ENCODE data around the gene ICE2.
"Not testable (repeated sequence)": the region's sequence is repeated elsewhere in the genome, so short reads cannot be mapped to it uniquely, and the experiment has no call there.

ICE2 gene

DNA sequence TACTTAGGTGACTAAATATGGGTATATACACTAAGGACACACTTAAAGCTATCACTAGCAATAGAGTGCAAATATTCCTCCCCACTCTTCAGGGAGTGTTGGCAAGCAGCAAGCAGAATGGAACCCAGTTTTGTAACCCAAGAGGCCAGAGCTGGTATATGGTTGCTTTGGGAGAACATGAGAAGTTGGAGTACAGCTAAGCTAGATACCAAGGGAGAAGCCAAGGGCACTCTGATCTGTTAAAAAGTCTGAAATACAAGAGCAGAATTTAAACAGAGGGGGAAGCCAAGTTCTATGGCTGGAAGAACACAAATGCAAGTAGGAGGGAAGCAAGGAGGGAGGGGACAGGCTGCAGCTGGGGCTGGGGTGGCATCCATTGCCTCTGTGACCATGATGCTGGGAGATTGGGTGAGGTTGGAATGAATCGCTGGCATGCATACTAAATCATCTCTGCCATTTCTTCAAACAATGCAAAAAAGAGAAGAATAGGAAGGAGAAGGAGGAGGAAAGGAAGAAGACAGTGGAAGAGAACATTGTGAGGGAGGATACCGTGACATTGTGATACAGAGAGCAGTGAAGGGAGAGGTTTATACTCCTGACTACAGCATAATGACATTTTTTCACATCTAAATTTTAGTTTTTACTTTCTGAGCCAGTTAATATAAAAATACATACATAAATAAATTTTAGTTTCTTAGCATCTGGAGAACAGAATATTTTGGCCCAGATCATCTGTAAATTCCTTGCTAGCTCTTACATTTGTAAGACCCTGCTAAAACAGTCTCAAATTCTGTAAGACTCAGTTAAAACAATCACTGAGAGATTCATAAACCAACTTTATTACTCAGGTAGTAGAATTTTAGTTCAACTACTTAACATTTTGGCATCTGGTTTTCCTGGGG lies 72.2 kb downstream of the ICE2 start:
- Histone ChIP-seq H3K9ac (ENCODE audit: insufficient read length, low read depth) (no peak overlapping the region), H3K9me3 (ENCODE audit: insufficient read depth, low read length) (no peaks in the 10 kb centered on the region), H3K4me1 (ENCODE audit: insufficient read depth, insufficient read length) (no peaks in the 10 kb centered on the region), H3K27me3 (ENCODE audit: insufficient read depth, insufficient read length) (no peaks in the 10 kb centered on the region), H3K36me3 (ENCODE audit: insufficient read depth, insufficient read length, low read length) (no peaks in the 10 kb centered on the region), H3K4me3 (ENCODE audit: insufficient read length, low read depth) (no peak overlapping the region)
- no peak for DNase-seq (ENCODE audit: low read depth, low spot score)
- TF ChIP-seq ZNF274 (IDR thresholded peaks at IDR 0.05; ENCODE audit: low read depth, low read length) (no peak), SUZ12 (IDR thresholded peaks at IDR 0.05; ENCODE audit: extremely low read depth, insufficient read depth, insufficient read length) (no peak), YY1 (IDR thresholded peaks at IDR 0.05; ENCODE audit: insufficient read depth, insufficient read length) (no peak)

DNA sequence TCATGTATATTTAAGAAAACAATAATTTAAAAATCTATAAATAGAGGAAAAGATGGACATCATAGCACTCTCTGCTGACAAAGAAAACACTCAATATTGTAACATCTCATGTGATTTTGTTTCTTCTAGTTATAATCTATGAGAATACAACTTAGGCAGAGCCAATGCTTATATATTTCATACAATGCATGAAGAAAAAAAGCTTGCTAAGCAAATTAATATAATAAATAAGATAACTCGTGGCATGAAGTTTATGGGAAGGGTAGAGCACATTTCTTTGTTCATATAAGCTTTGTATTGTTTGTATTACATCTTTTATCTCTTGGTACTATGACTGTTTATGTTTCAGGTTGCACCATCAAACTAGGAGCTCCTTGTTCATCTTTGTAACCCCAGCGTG lies 73.5 kb downstream of the ICE2 start:
- no peak overlapping the region for H3K4me3 ChIP-seq (ENCODE audit: insufficient read length, low read depth)
- H3K4me1 ChIP-seq (ENCODE audit: insufficient read depth, insufficient read length), result peaks cover 1% of the 10 kb centered on the region
- no peak for TF ChIP-seq YY1 (IDR thresholded peaks at IDR 0.05; ENCODE audit: insufficient read depth, insufficient read length)
- TF ChIP-seq SUZ12 (IDR thresholded peaks at IDR 0.05; ENCODE audit: extremely low read depth, insufficient read depth, insufficient read length), result no peak
- no peak for TF ChIP-seq ZNF274 (IDR thresholded peaks at IDR 0.05; ENCODE audit: low read depth, low read length)
- H3K9ac ChIP-seq (ENCODE audit: insufficient read length, low read depth), result no peak overlapping the region
- H3K9me3 ChIP-seq (ENCODE audit: insufficient read depth, low read length), result no peaks in the 10 kb centered on the region
- H3K36me3 ChIP-seq (ENCODE audit: insufficient read depth, insufficient read length, low read length), result no peaks in the 10 kb centered on the region
- no peak for DNase-seq (ENCODE audit: low read depth, low spot score)
- no peaks in the 10 kb centered on the region for H3K27me3 ChIP-seq (ENCODE audit: insufficient read depth, insufficient read length)

DNA sequence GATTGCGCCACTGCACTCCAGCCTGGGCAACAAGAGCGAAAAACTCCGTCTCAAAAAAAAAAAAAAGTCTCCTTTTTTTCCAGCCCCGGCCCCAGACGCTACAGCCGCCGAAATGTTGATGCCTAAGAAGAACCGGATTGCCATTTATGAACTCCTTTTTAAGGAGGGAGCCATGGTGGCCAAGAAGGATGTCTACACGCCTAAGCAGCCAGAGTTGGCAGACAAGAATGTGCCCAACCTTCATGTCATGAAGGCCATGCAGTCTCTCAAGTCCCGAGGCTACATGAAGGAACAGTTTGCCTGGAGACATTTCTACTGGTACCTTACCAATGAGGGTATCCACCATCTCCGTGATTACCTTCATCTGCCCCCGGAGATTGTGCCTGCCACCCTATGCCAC lies 74.6 kb downstream of the ICE2 start:
- H3K4me3 ChIP-seq (ENCODE audit: insufficient read length, low read depth); H3K36me3 ChIP-seq (ENCODE audit: insufficient read depth, insufficient read length, low read length); H3K4me1 ChIP-seq (ENCODE audit: insufficient read depth, insufficient read length); DNase-seq (ENCODE audit: low read depth, low spot score); H3K9ac ChIP-seq (ENCODE audit: insufficient read length, low read depth); H3K27me3 ChIP-seq (ENCODE audit: insufficient read depth, insufficient read length); H3K9me3 ChIP-seq (ENCODE audit: insufficient read depth, low read length): not testable (repeated sequence)

DNA sequence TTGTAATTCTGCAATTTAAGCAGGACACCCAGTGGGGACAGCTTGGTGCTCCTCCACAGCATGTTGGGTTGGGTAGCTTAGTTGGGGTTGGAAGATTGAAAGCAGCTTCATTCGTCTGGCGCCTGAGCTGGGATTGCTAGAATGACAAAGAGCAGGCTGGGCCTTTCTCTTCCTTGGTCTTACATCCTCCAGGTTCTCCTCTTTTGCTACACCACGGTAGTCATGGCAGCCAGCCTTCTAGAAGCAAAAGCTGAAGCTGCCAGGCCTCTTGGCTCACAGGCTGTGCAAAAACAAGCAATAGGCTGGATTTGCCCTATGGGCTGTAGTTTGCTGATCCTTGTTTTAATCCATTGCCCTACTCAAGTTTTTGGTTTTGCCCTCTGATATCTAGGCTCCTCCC lies 78.0 kb downstream of the ICE2 start:
- no peak overlapping the region for H3K4me3 ChIP-seq (ENCODE audit: insufficient read length, low read depth)
- no peak for DNase-seq (ENCODE audit: low read depth, low spot score)
- H3K36me3 ChIP-seq (ENCODE audit: insufficient read depth, insufficient read length, low read length), result peaks cover 14% of the 10 kb centered on the region
- TF ChIP-seq YY1 (IDR thresholded peaks at IDR 0.05; ENCODE audit: insufficient read depth, insufficient read length) (no peak), ZNF274 (IDR thresholded peaks at IDR 0.05; ENCODE audit: low read depth, low read length) (no peak), SUZ12 (IDR thresholded peaks at IDR 0.05; ENCODE audit: extremely low read depth, insufficient read depth, insufficient read length) (no peak)
- H3K4me1 ChIP-seq (ENCODE audit: insufficient read depth, insufficient read length), result peaks cover 2% of the 10 kb centered on the region
- H3K9ac ChIP-seq (ENCODE audit: insufficient read length, low read depth), result no peak overlapping the region
- H3K27me3 ChIP-seq (ENCODE audit: insufficient read depth, insufficient read length), result no peaks in the 10 kb centered on the region
- H3K9me3 ChIP-seq (ENCODE audit: insufficient read depth, low read length), result no peaks in the 10 kb centered on the region

DNA sequence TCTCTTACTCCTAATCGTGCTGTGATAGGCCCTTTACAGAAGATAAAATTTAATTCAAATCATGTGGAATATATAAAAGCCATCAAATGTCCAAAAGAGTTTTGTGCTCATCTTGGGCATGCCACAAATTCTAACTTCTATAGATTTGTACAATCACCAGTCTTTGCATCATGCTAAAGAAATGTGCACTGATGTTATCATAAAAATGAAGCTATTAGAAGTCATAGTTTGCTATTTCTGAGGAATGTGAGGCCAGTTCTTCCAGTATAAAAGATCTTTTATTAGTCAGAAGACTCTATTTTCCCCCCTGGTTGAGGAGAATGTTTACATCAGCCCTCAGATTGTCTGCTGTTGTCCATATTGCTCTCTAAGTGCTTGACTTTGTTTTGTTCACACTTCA lies 79.0 kb downstream of the ICE2 start:
- H3K27me3 ChIP-seq (ENCODE audit: insufficient read depth, insufficient read length), result no peaks in the 10 kb centered on the region
- no peak for TF ChIP-seq ZNF274 (IDR thresholded peaks at IDR 0.05; ENCODE audit: low read depth, low read length)
- TF ChIP-seq YY1 (IDR thresholded peaks at IDR 0.05; ENCODE audit: insufficient read depth, insufficient read length), result no peak
- no peak for DNase-seq (ENCODE audit: low read depth, low spot score)
- H3K9ac ChIP-seq (ENCODE audit: insufficient read length, low read depth), result no peak overlapping the region
- no peak overlapping the region for H3K4me3 ChIP-seq (ENCODE audit: insufficient read length, low read depth)
- no peaks in the 10 kb centered on the region for H3K9me3 ChIP-seq (ENCODE audit: insufficient read depth, low read length)
- H3K4me1 ChIP-seq (ENCODE audit: insufficient read depth, insufficient read length), result peaks cover 2% of the 10 kb centered on the region
- peaks cover 25% of the 10 kb centered on the region for H3K36me3 ChIP-seq (ENCODE audit: insufficient read depth, insufficient read length, low read length)

DNA sequence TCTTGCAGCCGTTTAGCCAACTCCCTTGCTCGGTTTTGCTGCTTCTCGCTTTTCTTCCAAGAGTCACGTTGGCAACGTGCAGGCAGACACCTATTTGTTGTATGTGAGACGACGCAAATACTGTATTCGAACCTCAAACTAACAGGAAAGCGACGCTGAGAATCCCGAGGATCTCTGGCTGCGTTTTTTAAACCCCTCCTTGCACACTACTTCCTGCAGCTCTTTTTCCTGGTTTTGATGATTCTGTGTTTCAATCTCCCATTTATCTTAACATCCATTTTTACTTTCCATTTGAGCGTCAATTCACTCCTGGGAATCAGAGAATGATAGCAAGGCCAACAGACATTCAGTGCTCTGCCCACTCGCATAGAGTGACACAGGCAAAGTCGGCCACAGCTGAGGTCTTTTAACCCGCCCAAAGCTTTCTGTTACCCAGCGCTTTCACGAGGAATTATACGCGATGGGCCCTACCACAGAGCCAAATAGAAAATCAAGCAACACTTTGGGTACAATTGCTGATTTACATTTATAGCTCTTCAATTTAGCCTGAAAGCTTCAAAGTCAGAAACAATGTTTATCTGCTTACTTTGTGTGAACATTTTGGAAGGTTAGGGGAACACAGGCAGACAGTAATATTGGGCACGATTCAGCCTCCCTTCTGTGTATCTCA lies 79.6 kb downstream of the ICE2 start:
- H3K4me1 ChIP-seq (ENCODE audit: insufficient read depth, insufficient read length), result peaks cover 2% of the 10 kb centered on the region
- peak overlapping the region; percentile 87 for H3K9ac ChIP-seq (ENCODE audit: insufficient read length, low read depth)
- H3K4me3 ChIP-seq (ENCODE audit: insufficient read length, low read depth), result peak overlapping the region; percentile 38
- no peak for DNase-seq (ENCODE audit: low read depth, low spot score)
- TF ChIP-seq YY1 (IDR thresholded peaks at IDR 0.05; ENCODE audit: insufficient read depth, insufficient read length), result no peak
- TF ChIP-seq SUZ12 (IDR thresholded peaks at IDR 0.05; ENCODE audit: extremely low read depth, insufficient read depth, insufficient read length), result no peak
- TF ChIP-seq ZNF274 (IDR thresholded peaks at IDR 0.05; ENCODE audit: low read depth, low read length), result no peak
- H3K36me3 ChIP-seq (ENCODE audit: insufficient read depth, insufficient read length, low read length), result peaks cover 30% of the 10 kb centered on the region
- H3K9me3 ChIP-seq (ENCODE audit: insufficient read depth, low read length), result no peaks in the 10 kb centered on the region
- no peaks in the 10 kb centered on the region for H3K27me3 ChIP-seq (ENCODE audit: insufficient read depth, insufficient read length)

DNA sequence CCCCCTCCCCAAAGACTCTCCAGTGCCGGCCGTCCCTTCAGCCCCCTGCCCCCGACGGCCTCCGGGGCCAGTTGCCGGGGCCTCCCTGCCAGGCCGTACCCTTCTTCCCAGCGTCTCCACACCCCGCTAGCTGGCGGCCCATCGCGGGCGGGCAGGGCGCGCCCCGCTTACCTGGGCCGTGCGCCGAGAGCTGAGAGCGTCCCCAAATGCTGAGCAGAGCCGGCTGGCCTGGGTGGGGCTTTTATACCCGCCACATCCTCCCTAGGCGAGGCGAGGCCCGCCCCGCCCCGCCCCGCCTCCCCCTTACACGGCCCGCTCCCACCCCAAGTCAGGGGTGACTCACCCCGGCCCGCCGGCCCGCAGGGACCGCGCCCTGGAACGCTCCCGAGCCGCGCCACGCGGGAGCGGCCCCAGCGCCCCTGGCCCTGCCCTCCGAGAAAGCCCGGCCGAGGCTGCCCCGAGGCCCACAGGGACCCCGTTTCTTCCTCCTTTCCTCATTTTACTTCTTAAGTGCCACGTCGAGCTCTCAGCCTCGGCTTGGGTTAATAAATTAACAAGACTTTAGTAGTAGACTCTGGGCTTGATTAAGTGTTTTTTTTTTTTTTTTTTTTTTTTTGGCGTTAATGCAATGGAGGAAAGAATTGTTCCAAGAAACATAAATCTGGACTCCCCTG lies 81.0 kb downstream of the ICE2 start, which contains the start of gene ANXA2:
Gene ANXA2 (minus strand): TSS at position 215 of the 674 bp plus-strand sequence. CDS start 11,911 bp downstream, outside the sequence.
- Histone ChIP-seq H3K36me3 (ENCODE audit: insufficient read depth, insufficient read length, low read length) (peaks cover 45% of the 10 kb centered on the region), H3K9ac (ENCODE audit: insufficient read length, low read depth) (peak within 1 kb of the TSS; percentile 94), H3K4me1 (ENCODE audit: insufficient read depth, insufficient read length) (peaks cover 7% of the 10 kb centered on the region), H3K4me3 (ENCODE audit: insufficient read length, low read depth) (peak within 1 kb of the TSS; percentile 93), H3K9me3 (ENCODE audit: insufficient read depth, low read length) (no peaks in the 10 kb centered on the region), H3K27me3 (ENCODE audit: insufficient read depth, insufficient read length) (no peaks in the 10 kb centered on the region)
- TF ChIP-seq SUZ12 (IDR thresholded peaks at IDR 0.05; ENCODE audit: extremely low read depth, insufficient read depth, insufficient read length), result no peak
- TF ChIP-seq YY1 (IDR thresholded peaks at IDR 0.05; ENCODE audit: insufficient read depth, insufficient read length), result no peak
- TF ChIP-seq ZNF274 (IDR thresholded peaks at IDR 0.05; ENCODE audit: low read depth, low read length), result no peak
- DNase-seq (ENCODE audit: low read depth, low spot score), result no peak
